HL-60/S4 treated with phorbol 12-myristate 13-acetate at 8.2 ng/mL for 4 days and 3 days (cell line): ENCODE results near the gene RNF151.

Experiments
- in situ Hi-C: fragments of 300-500 bp; cut with MboI; formaldehyde crosslinking; loops from 2 replicates; pipeline ENCODE4 v1.15.0; 2022; ENCODE audit warnings: low sequenced_read_pairs

The RNF151 gene

DNA sequence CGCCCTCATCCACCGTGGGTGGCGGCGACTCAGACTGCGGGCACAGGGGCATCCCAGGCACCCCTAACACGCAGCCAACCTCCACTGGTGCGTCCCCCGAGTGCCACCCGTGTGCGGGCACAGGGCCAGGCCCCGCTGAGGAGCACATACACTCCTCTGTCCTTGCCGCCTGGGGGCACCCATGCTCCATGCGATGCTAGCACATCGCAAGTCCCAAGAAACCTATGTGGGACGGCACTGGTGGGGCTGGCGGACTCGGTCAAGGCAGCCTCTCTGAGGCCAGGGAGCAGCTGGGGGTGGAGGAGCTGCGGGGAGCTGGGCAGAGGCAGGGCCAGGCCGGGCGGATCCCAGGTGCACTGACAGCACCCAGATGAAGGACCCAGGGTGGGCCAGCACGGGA, 39.0 kb downstream of the RNF151 start:
- in situ Hi-C loops: loop anchor here (25.0 kb wide), 1 partner anchor 132 kb away; the partner anchor contains the start of genes PKD1 and RAB26

GRCh38 chr16:2006317-2006716, 39.7 kb downstream of the RNF151 start:
- in situ Hi-C loops: loop anchor here (25.0 kb wide), 1 partner anchor 131 kb away; the partner anchor contains the start of genes PKD1 and RAB26

GRCh38 chr16:2007081-2007836, 40.6 kb downstream of the RNF151 start:
- in situ Hi-C loops: loop anchor here (25.0 kb wide), 1 partner anchor 130 kb away; the partner anchor contains the start of genes PKD1 and RAB26

GRCh38 chr16:2008009-2008526, 41.4 kb downstream of the RNF151 start:
- in situ Hi-C loops: loop anchor here (25.0 kb wide), 1 partner anchor 129 kb away; the partner anchor contains the start of genes PKD1 and RAB26

- in situ Hi-C loops: loop anchor here (25.0 kb wide), 1 partner anchor 129 kb away; the partner anchor contains the start of genes PKD1 and RAB26
Measured at GRCh38 chr16:2008631-2009163, 42.0 kb downstream of the RNF151 start.

- in situ Hi-C loops: loop anchor here (25.0 kb wide), 1 partner anchor 128 kb away; the partner anchor contains the start of genes PKD1 and RAB26
Measured at GRCh38 chr16:2009164-2009711, 42.6 kb downstream of the RNF151 start.

- in situ Hi-C loops: loop anchor here (25.0 kb wide), 1 partner anchor 127 kb away; the partner anchor contains the start of genes PKD1 and RAB26
Measured at GRCh38 chr16:2009791-2010510, 43.3 kb downstream of the RNF151 start, which contains the start of gene ZNF598. Gene ZNF598, minus strand, starts transcription at chr16:2009821.

DNA sequence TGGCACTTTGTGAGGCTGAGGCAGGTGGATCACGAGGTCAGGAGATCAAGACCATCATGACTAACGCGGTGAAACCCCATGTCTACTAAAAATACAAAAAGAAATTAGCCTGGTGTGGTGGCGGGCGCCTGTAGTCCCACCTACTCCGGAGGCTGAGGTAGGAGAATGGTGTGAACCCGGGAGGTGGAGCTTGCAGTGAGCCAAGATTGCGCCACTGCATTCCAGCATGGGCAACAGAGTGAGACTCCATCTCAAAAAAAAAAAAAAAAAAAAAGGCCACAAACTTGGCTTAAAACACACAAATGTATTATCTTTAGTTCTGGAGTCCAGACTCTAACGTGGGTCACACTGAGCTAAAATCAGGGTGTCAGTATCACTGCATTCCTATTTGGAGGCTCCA, 45.1 kb downstream of the RNF151 start:
- in situ Hi-C loops: loop anchor here (25.0 kb wide), 1 partner anchor 126 kb away; the partner anchor contains the start of genes PKD1 and RAB26

DNA sequence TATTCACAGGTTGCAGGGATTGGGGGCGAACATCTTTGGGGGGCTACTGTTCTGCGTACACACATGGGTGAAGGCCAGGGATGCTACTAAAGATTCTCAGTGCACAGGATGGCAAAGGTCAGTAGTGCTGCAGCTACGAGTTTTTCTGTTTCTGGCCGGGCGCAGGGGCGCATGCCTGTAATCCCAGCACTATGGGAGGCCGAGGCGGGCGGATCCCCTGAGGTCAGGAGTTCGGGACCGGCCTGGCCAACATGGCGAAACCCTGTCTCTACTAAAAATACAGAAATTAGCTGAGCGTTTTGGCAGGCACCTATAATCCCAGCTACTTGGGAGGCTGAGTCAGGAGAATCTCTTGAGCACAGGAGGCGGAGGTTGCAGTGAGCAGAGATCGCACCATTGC, 46.9 kb downstream of the RNF151 start:
- in situ Hi-C loops: loop anchor here (25.0 kb wide), 1 partner anchor 124 kb away; the partner anchor contains the start of genes PKD1 and RAB26

GRCh38 chr16:2015117-2015946, 48.7 kb downstream of the RNF151 start:
- in situ Hi-C loops: loop anchor here (25.0 kb wide), 1 partner anchor 122 kb away; the partner anchor contains the start of genes PKD1 and RAB26

- in situ Hi-C loops: loop anchor here (25.0 kb wide), 1 partner anchor 121 kb away; the partner anchor contains the start of genes PKD1 and RAB26
Measured at GRCh38 chr16:2015947-2016208, 49.2 kb downstream of the RNF151 start.

- in situ Hi-C loops: loop anchor here (25.0 kb wide), 1 partner anchor 121 kb away; the partner anchor contains the start of genes PKD1 and RAB26
Measured at GRCh38 chr16:2016407-2016922, 49.8 kb downstream of the RNF151 start.
